Measurements from ENCODE around the gene GRM7. TPM values are rescaled to one million over a fixed set of nuclear protein-coding genes. Genes with fewer than 3 reads are reported as not detected.
A peak's percentile ranks its signal among the peaks of the same experiment; 100 is the strongest.

The GRM7 gene
- total RNA-seq, 1 donor from 2014 or later, result not detected

DNA sequence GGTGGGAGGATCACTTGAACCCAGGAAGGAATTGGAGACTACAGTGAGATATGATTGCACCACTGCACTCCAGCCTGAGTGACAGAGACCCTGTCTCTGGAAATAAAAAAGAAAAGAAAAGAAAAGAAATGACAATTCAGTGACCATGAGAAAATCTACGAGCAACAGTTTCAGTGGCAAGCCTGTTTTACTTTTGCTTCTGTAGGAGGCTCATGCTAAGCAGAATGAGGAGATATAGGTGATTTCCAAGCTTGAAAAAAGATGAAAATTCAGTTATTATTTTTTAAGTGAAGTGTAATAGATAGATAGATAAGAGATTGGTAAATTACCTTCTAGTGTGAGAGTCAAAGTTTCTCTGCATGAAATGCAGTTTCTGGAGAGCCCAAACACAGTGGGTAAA is 651.1 kb downstream of the GRM7 start:
- DNase-seq, result no peak
- intact Hi-C loops (cut with micrococcal nuclease), result no loop called here
- ATAC-seq, result no peak

DNA sequence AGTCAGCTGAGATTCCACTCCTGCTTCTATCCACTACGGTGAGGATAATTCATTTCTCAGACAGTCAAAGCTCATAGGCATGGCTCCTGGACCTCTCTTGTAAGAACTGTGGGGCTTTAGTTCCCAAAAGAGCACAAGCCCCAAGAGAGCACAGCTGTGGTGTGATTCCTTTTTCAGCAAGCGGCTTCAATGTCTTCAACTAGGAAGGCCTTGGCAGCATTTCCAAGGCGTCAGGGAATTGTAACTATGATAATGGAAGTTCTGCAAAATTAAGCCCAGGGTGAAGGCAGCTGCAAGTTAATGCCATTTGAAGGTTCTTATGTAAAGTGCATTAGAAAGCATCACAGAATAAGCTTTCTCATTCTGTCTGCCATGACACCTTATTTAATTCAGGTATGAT is 657.1 kb downstream of the GRM7 start:
- intact Hi-C loops (cut with micrococcal nuclease), result no loop called here
- ATAC-seq, result peak; percentile 51

DNA sequence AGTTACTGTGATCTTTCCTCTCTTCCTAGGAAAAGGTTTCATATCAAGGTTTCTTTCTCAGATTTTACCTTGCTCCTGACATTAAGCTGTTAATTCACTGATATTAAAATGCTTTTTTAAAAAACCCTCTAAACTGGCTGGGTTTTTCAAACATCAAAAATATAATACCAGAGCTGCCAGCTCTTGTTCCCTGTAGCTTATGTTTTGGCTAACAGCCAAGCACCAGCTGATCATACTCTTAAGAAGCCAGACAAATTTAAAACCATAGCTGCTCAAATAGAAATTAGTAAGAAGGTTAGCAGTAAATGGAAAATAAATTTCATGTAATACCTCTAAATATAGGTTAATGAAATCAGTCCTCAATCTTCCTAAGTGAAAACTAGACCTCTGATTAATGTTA is 657.5 kb downstream of the GRM7 start:
- DNase-seq (no peak), ATAC-seq (peak; percentile 51)
- intact Hi-C loops (cut with micrococcal nuclease), result no loop called here

More for the DNA sequence above, 657.1 kb downstream of the GRM7 start:
- DNase-seq, result no peak

DNA sequence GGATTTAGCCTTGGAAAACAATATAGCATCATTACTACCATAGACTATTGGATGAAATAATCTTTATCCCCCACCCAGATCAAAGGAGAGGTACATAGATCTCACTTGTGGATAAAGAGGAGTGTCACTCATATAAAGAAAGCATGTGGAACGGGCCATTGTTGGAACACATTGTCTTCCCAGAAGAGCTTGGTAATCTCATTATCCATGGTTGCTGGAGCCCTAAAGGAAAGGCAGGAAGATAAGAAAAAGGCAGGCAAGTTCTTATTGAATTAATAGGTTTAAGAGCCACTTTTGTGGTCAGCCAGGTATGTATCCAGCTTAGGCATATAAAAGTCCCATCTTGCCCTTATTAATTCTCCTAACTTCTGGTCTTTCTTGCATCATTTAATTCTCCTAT is 659.1 kb downstream of the GRM7 start:
- intact Hi-C loops (cut with micrococcal nuclease), result no loop called here
- DNase-seq (no peak), ATAC-seq (no peak)

DNA sequence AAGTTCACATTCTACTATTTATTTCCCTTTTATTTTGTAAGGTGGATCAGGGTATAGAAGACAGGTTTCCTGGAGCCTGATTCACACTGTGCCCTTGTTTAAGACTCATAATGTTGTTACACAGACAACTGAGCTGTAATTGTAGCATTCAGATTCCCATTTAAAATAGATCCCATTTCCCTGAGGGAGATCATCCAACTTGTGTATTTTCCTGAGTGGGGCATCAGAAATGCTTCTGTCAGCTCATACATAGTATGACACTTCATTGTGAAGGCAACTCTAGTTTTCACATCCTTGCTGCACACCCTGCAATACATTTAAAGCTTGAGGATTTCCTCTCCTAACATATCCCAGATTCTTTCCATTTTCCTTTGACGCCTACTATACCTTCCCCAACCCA is 659.7 kb downstream of the GRM7 start:
- DNase-seq, result no peak
- intact Hi-C loops (cut with micrococcal nuclease), result no loop called here
- no peak for ATAC-seq

DNA sequence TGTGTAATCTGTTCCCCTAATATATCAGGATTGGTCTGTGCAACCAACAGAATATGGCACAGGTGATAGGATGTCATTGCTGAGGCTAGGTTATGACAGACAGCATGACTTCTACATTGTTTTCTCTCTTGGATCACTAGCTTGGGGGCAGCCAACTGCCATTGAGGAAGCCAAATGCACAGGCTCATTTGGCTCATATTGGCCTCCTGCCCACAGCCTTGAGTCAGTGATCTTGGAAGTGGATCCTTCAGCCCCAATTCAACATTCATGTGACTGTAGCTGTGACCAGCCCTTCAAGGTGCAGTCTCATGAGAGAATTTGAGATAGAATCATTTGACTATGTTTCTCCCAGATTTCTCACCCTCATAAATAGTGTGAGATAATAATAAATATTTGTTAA is 675.6 kb downstream of the GRM7 start:
- intact Hi-C loops (cut with micrococcal nuclease), result no loop called here
- DNase-seq (no peak), ATAC-seq (no peak)

DNA sequence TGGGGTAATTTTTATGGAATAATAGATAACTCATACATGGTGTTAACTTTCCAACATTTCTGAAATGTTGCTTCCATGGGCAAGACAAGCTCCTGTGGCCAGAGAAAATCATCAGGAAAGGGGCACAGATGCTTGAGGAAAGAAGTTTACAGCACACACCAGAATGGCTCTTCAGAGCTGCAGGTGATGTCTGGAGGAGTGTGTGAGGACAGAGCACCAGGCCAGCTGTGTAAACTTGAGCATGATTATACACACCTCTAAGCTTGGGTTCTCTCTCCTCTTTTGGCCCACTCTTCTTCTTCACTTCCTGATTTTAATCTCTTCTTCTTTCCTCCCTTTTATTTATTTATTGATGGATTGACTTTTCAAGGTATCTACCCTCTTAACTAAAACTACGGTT is 676.0 kb downstream of the GRM7 start:
- no peak for DNase-seq
- intact Hi-C loops (cut with micrococcal nuclease), result no loop called here
- ATAC-seq, result no peak

DNA sequence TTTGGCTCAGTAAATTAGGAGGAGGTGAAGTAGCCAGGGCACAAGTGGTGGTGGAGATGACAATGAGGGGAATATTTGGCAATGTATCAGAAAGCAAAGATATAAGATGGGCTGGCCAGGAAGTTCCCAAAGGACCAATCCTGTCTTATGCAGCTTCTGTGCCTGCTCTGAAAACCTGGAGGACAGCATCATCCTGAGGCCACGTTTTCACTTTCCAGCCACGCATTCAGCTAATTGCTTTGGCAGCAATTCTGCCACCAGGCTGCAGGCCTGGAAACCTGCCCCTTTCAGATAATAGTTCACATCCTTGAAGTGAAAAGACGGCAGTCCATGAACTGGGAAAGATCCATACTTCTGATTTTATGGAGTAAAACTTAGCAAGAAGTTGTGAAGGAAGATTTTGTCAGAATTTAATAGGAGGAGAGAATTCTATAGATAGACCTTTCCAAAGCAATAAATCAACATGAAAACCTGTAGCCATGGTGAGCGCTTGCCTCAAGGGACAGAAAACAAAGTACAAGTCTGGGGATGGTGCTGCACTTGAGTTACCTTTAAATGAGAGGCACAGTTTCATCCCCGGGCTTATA is 682.5 kb downstream of the GRM7 start:
- intact Hi-C loops (cut with micrococcal nuclease), result loop anchor here (10.0 kb wide), 1 partner anchor 259 kb away; no protein-coding TSS in a partner anchor
- DNase-seq, result no peak
- no peak for ATAC-seq

DNA sequence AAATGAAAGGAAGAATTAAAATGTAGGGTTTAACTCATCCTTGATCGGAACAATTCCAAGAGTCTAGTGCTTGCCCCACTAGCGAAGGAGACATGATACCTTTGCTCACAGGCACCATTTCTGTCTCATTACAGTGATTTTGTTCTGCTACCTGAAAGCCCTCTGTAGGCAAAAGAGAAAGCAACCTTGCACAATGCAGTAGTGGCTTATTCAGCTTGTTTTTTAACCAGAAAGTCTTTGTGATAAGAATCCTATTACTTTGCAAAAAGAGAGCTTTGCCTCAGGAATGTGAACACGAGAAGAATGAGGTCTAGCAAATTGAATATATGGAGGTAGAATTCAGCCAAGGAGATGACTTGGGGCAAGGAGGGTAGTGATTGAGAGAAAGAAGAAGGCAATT is 684.4 kb downstream of the GRM7 start:
- intact Hi-C loops (cut with micrococcal nuclease), result loop anchor here (10.0 kb wide), 1 partner anchor 261 kb away; no protein-coding TSS in a partner anchor
- ATAC-seq, result no peak
- DNase-seq, result no peak

DNA sequence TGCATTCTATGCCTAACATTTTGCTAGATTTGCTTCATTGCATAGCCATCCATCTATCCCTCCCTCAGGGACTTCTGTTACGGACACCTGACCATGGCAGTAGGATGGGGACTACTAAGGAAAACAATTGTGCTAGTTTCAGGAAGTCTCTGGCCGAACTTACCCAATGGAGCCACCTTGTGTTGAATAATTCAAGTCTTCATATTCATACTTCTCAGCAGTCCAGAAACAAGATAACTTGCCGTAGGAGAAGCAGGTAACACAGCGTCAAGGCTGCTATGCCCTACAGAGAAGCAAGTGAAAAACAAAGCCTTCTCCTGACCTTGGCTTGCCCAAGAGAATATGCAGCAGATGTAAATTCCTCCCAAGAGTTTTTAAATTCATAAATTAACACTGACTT is 685.3 kb downstream of the GRM7 start:
- DNase-seq (no peak), ATAC-seq (peak; percentile 43)
- intact Hi-C loops (cut with micrococcal nuclease), result loop anchor here (10.0 kb wide), 1 partner anchor 261 kb away; no protein-coding TSS in a partner anchor

DNA sequence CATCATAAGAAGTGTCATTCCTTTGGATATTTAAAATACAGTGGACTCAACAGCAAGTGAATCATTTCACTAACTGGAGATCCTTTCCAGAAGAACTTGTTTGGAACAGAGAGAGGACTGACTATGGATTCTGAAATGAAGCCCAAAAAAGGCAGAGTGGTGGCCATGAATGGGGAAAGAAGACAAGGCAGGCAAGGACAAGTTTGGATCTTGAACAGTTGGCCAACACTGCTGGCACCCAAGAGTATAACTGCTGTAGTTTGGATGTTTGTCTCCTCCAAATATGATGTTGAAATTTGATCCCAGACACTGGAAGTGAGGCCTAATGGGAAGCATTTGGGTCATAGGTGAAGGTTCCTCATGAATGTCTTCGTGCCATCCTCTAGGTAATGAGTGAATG is 686.9 kb downstream of the GRM7 start:
- intact Hi-C loops (cut with micrococcal nuclease), result loop anchor here (10.0 kb wide), 1 partner anchor 263 kb away; no protein-coding TSS in a partner anchor
- ATAC-seq (no peak), DNase-seq (no peak)

DNA sequence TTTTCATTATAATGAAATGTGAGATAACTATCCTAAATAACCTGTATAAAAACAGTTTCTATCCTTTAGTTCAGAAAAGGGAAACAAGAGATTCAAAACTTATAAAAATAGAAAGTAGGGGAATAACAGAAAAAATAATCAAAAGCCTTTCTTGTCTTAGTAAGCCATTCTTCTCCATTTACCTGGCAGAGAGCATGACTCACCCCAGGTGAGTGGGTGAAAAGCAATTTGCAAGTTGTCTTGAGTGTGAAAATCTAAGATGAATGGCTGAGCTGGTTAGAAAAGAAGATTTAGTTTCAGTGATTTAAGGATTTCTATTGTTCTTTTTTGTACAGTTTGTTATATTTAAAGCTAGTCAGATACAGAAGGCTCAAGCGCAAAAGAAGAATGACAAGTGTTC is 702.0 kb downstream of the GRM7 start:
- intact Hi-C loops (cut with micrococcal nuclease), result no loop called here
- ATAC-seq (no peak), DNase-seq (no peak)

DNA sequence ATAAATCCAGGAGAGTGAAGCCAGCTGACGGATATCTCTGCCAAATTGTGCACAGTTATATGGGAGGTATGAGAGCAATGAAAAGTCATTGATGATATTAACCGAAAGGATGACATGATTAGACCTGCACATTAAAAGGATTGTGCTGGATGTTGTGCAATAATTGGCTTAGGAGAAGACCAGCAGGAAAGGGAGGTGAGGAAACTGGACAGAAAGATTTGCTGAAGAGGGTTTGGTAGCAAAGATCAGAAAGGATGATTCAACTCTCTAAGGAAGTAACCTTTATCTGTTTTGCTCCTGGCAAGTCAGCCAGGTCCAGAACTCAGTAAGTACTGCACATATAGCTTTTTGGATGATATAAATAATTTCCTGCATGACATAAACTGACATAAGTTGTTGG is 704.7 kb downstream of the GRM7 start:
- intact Hi-C loops (cut with micrococcal nuclease), result no loop called here
- ATAC-seq, result no peak
- no peak for DNase-seq

DNA sequence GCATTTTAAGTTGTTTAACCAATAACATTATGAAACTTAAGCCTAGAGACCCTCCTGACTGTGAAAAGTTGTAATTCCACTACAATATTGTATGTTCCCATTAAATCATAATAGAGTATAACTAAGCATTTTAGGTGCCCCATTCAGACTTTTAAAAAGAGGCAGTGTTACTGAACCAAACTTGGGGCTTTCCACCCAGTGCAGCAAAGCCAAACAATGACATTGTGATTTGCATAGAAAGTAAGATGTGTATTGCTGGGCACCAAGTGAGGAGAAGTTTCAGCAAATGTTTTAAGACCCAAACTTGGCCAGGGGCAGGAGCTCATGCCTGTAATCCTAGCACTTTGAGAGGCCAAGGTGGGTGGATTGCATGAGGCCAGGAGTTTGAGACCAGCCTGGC is 706.2 kb downstream of the GRM7 start:
- intact Hi-C loops (cut with micrococcal nuclease), result no loop called here
- ATAC-seq, result no peak
- no peak for DNase-seq

DNA sequence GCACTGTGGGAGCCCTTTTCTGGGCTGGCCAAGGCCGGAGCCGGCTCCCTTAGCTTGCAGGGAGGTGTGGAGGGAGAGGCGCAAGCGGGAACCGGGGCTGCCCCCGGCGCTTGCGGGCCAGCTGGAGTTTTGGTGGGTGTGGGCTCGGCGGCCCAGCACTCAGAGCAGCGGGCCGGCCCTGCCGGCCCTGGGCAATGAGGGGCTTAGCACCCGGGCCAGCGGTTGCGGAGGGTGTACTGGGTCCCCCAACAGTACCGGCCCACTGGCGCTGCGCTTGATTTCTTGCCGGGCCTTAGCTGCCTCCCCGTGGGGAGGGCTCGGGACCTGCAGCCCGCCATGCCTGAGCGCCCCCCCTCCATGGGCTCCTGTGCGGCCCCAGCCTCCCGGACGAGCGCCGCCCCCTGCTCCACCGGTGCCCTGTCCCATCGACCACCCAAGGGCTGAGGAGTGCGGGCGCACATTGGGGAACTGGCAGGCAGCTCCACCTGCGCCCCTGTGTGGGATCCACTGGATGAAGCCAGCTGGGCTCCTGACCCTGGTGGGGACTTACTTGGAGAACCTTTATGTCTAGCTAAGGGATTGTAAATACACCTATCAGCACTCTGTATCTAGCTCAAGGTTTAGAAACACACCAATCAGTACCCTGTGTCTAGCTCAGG is 707.7 kb downstream of the GRM7 start:
- DNase-seq, result no peak
- intact Hi-C loops (cut with micrococcal nuclease), result no loop called here
- no peak for ATAC-seq

DNA sequence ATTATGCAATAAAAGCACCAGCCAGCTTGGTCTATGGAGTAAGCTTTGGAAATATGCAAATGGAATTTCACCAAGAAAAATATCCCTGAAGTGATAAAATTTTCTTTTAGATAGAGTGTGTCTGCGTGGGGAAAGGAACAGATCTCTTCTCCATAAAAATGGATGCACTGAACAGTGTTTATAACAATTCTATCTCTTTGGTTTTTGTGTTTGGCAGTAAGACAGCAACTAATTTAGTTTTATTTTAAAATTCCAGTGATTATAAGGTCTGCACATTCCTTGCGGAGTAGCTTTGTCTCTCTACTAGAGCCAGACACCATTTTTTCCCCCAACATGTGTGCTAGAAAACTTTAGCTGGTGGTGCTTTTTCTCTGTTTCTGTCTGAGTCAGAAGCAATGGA is 712.4 kb downstream of the GRM7 start:
- DNase-seq, result no peak
- intact Hi-C loops (cut with micrococcal nuclease), result no loop called here
- peak; percentile 90 for ATAC-seq

DNA sequence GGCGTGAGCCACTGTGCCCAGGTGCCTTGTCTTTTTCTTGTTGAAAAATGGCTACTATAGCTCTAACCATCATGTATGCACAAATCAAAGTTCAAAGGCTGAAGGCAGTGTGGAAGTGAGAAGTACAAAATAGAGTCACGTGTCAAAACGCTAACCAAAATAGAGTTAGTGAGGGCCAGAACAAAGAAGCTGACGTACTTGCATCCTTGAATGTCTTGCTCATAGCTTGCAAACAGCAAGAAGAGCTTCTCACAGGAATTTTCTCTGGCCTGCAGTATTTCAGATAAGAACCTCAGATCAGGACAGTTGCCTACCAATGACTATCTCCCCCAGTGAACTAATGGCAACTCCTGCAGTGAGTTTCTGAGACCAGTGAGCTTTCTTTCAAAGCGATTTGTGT is 713.5 kb downstream of the GRM7 start:
- intact Hi-C loops (cut with micrococcal nuclease), result no loop called here
- no peak for DNase-seq
- no peak for ATAC-seq

DNA sequence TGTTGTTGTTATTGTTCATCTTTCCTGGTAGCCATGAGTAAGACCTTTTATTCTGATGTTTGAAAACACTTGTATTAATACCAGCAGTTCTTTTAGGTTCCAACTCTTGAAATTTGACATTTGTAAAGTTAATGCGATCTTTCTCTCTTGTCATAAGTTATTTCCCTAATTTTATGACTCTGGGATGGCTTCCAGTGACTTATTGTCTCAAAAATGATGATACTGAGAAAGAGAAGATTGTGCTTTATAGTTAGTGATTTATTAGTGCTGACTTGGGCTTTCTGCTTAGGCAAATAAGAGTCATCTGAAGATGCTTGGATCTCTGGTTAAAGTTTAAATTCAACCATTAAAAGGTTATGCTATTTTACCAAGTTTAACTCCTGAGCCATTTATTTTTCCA is 715.2 kb downstream of the GRM7 start:
- DNase-seq (no peak), ATAC-seq (no peak)
- intact Hi-C loops (cut with micrococcal nuclease), result no loop called here

DNA sequence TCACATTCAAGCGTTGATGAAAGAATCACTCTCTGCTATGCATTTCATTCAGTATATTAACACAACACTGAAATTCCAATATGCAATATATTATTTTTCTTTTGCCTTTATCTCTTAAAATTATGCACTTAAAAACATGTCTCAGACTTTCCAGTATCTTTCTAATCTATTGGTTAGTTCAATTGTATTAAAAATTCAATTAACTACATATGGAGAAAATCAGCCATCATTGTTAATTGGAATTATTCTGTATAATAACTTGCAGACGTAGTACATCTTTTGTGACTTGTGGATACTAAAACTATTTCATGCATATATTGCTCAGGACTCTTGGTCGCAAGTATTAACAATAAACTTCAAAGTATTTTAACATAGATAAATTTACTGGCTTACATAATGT is 715.6 kb downstream of the GRM7 start:
- DNase-seq (no peak), ATAC-seq (no peak)
- intact Hi-C loops (cut with micrococcal nuclease), result no loop called here

DNA sequence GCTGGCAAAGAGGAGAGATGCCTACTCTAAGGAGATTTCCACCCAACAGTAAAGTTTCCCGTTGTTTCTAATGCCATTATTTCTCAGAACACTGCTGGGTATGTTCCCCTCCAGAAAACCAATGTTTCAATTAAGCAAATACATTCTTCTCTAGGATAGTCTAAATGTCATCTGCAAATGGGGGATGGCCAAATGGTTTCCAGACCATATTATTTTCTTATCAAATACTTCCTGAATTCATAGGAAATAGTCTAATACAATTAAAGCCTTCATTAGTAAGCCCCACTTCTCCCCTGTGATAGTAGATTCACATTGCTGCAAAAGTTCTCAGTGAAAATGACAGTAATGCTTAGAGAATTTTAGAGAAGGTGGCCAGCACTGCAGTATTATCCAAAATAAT is 716.6 kb downstream of the GRM7 start:
- intact Hi-C loops (cut with micrococcal nuclease), result no loop called here
- ATAC-seq (no peak), DNase-seq (no peak)

DNA sequence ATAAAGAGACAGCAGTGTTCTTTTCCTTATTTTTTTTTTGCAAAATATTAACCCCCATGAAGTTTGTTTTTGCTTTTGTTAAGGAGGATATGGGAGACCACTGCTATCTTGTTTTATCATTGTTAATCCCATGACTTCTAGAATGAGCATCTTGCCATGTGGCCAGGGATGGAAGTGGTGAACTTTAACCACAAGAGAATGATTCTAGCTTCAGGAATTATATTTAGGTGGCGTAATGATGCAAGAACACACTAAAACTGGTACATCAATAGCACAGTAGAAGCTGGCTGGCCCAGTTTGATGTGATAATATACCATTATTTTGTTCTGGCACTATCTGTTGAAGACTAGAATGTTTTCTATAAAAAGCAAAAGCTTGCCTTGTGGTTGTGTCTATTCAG is 720.9 kb downstream of the GRM7 start:
- intact Hi-C loops (cut with micrococcal nuclease), result no loop called here
- DNase-seq (no peak), ATAC-seq (no peak)

All from left ventricle myocardium superior (tissue), 1 donor.